ENCODE measurements around the gene BRF1.

DNA sequence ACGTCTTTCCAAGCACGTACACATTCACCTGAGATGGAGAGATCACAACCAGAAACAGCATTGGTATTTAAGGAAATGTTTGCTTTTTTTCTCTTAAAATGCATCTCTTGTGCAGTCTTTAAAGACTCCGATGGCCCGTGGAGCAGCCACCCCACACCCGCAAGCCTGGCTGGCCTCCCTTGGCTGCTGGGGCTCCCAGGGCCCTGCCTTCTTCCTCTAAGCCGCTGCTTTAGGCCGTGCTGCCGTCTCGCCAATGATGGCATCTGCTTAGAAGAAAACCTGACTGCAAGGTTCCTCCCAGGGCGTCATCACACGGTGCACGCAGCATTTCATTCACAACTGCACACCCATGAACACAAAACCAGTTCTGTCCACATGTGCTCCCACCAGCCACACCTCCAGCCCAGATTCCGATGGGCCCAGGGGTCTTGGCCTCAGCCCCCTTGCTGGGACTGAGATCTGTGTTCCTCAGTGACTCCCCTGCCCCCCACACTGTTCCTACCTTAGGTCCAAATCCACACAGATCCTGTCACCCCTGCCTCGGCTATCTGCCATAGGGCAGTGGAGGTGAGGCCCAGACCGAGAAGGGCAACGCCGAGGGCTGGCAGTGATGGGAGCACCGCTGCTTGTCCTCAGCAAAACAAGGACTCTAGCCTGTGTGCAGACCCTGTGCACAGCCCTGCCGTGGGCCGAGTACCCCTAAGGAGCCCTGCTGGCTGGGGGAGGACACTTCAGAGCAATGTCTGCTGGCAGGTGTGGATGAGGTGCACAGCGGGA is 48.1 kb downstream of the BRF1 start:
- TF ChIP-seq, protein P1, sequence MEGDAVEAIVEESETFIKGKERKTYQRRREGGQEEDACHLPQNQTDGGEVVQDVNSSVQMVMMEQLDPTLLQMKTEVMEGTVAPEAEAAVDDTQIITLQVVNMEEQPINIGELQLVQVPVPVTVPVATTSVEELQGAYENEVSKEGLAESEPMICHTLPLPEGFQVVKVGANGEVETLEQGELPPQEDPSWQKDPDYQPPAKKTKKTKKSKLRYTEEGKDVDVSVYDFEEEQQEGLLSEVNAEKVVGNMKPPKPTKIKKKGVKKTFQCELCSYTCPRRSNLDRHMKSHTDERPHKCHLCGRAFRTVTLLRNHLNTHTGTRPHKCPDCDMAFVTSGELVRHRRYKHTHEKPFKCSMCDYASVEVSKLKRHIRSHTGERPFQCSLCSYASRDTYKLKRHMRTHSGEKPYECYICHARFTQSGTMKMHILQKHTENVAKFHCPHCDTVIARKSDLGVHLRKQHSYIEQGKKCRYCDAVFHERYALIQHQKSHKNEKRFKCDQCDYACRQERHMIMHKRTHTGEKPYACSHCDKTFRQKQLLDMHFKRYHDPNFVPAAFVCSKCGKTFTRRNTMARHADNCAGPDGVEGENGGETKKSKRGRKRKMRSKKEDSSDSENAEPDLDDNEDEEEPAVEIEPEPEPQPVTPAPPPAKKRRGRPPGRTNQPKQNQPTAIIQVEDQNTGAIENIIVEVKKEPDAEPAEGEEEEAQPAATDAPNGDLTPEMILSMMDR (IDR thresholded peaks at IDR 0.05): no peak
- no peak for TF ChIP-seq POLR2A (IDR thresholded peaks at IDR 0.05)

Data from thyroid gland (tissue), 4 donors.